CD14-positive monocyte (primary cell): ENCODE measurements around the gene EEF1AKMT3. TPM values are rescaled to one million over a fixed set of nuclear protein-coding genes. Genes with fewer than 3 reads are reported as not detected.
A peak's percentile ranks its signal among the peaks of the same experiment; 100 is the strongest.

Experiments
- DNase-seq, 3 donors: peaks; one replicate each; pipeline ENCODE4 v3.0.0-alpha.2; 2011 to 2022
- H2AFZ ChIP-seq: 2 replicates; pipeline ENCODE4 v1.6.0; 2012; ENCODE audit warnings: mild to moderate bottlenecking, low read depth, low read length, inconsistent platforms; ENCODE audit not compliant: insufficient read depth, poor library complexity, severe bottlenecking
- H3K27ac ChIP-seq, 2 donors: 1 replicate in 1 of 2; 2 replicates in 1 of 2; pipeline ENCODE4 v1.5.1; 2012 to 2013; ENCODE audit warnings: low read length in 2 of 2, control low read depth in 1 of 2, inconsistent platforms in 1 of 2, low read depth in 1 of 2, mild to moderate bottlenecking in 1 of 2
- H3K27me3 ChIP-seq, 2 donors: one replicate each; pipeline versions ENCODE4 v1.6.0 to v1.6.1; 2011 to 2013; ENCODE audit warnings: low read length in 2 of 2; ENCODE audit not compliant: control insufficient read depth in 2 of 2, insufficient read depth in 2 of 2
- H3K36me3 ChIP-seq, 2 donors: replicated peaks in 1 of 2; 1 replicate in 1 of 2; 2 replicates in 1 of 2; pipeline versions ENCODE4 v1.5.1 to v1.6.1; 2012 to 2013; ENCODE audit warnings: low read length in 2 of 2, control low read depth in 1 of 2, inconsistent platforms in 1 of 2, mild to moderate bottlenecking in 1 of 2; ENCODE audit not compliant: insufficient read depth in 2 of 2, control insufficient read depth in 1 of 2
- H3K4me1 ChIP-seq, 2 donors: 1 replicate in 1 of 2; 2 replicates in 1 of 2; pipeline versions ENCODE4 v1.5.1 to v1.6.1; 2012 to 2013; ENCODE audit warnings: low read length in 2 of 2, control low read depth in 1 of 2, inconsistent platforms in 1 of 2, mild to moderate bottlenecking in 1 of 2, moderate library complexity in 1 of 2; ENCODE audit not compliant: insufficient read depth in 2 of 2, control insufficient read depth in 1 of 2
- H3K4me2 ChIP-seq: replicated peaks from 2 replicates; pipeline ENCODE3; 2012; ENCODE audit warnings: low read length, moderate library complexity, mild to moderate bottlenecking; ENCODE audit not compliant: poor library complexity, severe bottlenecking; ENCODE audit errors: extremely low read depth
- H3K4me3 ChIP-seq, 3 experiments: fragments of 200-600 bp in 1 of 3; sonication (generic) in 1 of 3; replicated peaks in 1 of 3; 1 replicate in 2 of 3; 2 replicates in 1 of 3; pipeline ENCODE4 v1.5.1; 2011 to 2013; ENCODE audit warnings: low read length in 3 of 3, mild to moderate bottlenecking in 3 of 3, control low read depth in 2 of 3, low read depth in 2 of 3, inconsistent platforms in 1 of 3, moderate library complexity in 1 of 3
- H3K79me2 ChIP-seq: 2 replicates; pipeline ENCODE4 v1.6.0; 2012; ENCODE audit warnings: mild to moderate bottlenecking, control low read depth, inconsistent platforms, low read length, moderate library complexity; ENCODE audit not compliant: insufficient read depth
- H3K9ac ChIP-seq: 2 replicates; pipeline ENCODE4 v1.6.0; 2017; ENCODE audit warnings: low read length, mild to moderate bottlenecking; ENCODE audit not compliant: insufficient read depth, poor library complexity, severe bottlenecking
- H3K9me3 ChIP-seq, 2 donors: replicated peaks in 1 of 2; 1 replicate in 1 of 2; 2 replicates in 1 of 2; pipeline versions ENCODE4 v1.5.1 to v1.6.1; 2012 to 2013; ENCODE audit warnings: low read length in 2 of 2, control low read depth in 1 of 2; ENCODE audit not compliant: control insufficient read depth in 1 of 2, insufficient read depth in 1 of 2
- H4K20me1 ChIP-seq: 2 replicates; pipeline ENCODE4 v1.6.0; 2012; ENCODE audit warnings: mild to moderate bottlenecking, low read length, control low read depth, moderate library complexity; ENCODE audit not compliant: insufficient read depth
- H3K27ac Mint-ChIP-seq, 7 donors: one replicate each; pipeline ENCODE4 v1.8.0; 2020; ENCODE audit warnings: mild to moderate bottlenecking in 7 of 7, mixed read lengths in 7 of 7, moderate library complexity in 6 of 7, inconsistent platforms in 2 of 7
- H3K27me3 Mint-ChIP-seq, 3 donors: one replicate each; pipeline ENCODE4 v1.8.0; 2021 to 2022; ENCODE audit warnings: low read depth in 3 of 3, mild to moderate bottlenecking in 3 of 3, mixed read lengths in 3 of 3, moderate library complexity in 3 of 3, inconsistent platforms in 1 of 3
- H3K36me3 Mint-ChIP-seq, 2 donors: one replicate each; pipeline ENCODE4 v1.8.0; 2020; ENCODE audit warnings: mixed read lengths in 2 of 2, inconsistent platforms in 1 of 2, mild to moderate bottlenecking in 1 of 2
- H3K4me1 Mint-ChIP-seq: one replicate; pipeline ENCODE4 v1.8.0; 2020; ENCODE audit warnings: mild to moderate bottlenecking, mixed read lengths
- H3K4me3 Mint-ChIP-seq, 2 donors: one replicate each; pipeline ENCODE4 v1.8.0; 2020; ENCODE audit warnings: mild to moderate bottlenecking in 2 of 2, mixed read lengths in 2 of 2, moderate library complexity in 1 of 2
- H3K9me3 Mint-ChIP-seq, 7 donors: one replicate each; pipeline ENCODE4 v1.8.0; 2020 to 2022; ENCODE audit warnings: mixed read lengths in 7 of 7, mild to moderate bottlenecking in 6 of 7, moderate library complexity in 6 of 7, inconsistent platforms in 2 of 7
- CTCF ChIP-seq: fragments of 200-600 bp; IDR thresholded peaks from one replicate; pipeline ENCODE4 v1.8.0; 2022; ENCODE audit warnings: antibody characterized with exemption, mild to moderate bottlenecking
- WGBS: methylation state at CpG from one replicate; pipeline ENCODE4 v1.1.5; 2013; ENCODE audit warnings: missing lambda C conversion rate; ENCODE audit not compliant: insufficient coverage; 5-methylcytosine and 5-hydroxymethylcytosine counted together
- intact Hi-C, 2 donors: fragments of 100-400 bp; cut with micrococcal nuclease; formaldehyde crosslinking; loops; one replicate each; pipeline versions ENCODE4 v1.15.0 to v1.15.1; 2023
- polyA plus RNA-seq, 3 donors: library from polyadenylated mRNA; depleted of rRNA in 1 of 3; unstranded in 2 of 3; stranded (reverse) in 1 of 3; fragments of 300-500 nt in 2 of 3; fragments of >200 nt in 1 of 3; fragmentation: Illumina TruSeq in 2 of 3; gene quantifications; 1 replicate in 2 of 3; 2 replicates in 1 of 3; pipeline ENCODE4 v1.2.3, GENCODE V29; 2012 to 2021

EEF1AKMT3 gene
- polyA plus RNA-seq, 3 donors = 3.4 to 4.2 (median 3.4) TPM

GRCh38 chr12:57743769-57744168 lies 28.6 kb upstream of the EEF1AKMT3 start:
- Mint-ChIP-seq H3K4me1 (peaks cover 53% of the 10 kb centered on the region), H3K36me3 (peaks cover 19 to 24% of the 10 kb centered on the region in 2 donors), H3K4me3 (peak overlapping the region in 1 of 2 donors; percentile 89), H3K9me3 (no peaks in the 10 kb centered on the region), H3K27ac (peak overlapping the region; percentile 92 to 97 (median 96)), H3K27me3 (peaks cover 0 to 1% (median 0%) of the 10 kb centered on the region in 3 donors)
- intact Hi-C loops = loop anchor here in 1 of 2 donors (5.0 to 10.0 kb wide), 2 partner anchors 51 to 191 kb away; partner anchors contain the start of gene OS9
- Histone ChIP-seq H3K4me1 (peaks cover 40 to 47% of the 10 kb centered on the region in 2 donors), H3K27ac (peak overlapping the region in 1 of 2 donors; percentile 89), H3K4me2 (peak overlapping the region; percentile 86), H3K4me3 (peak overlapping the region in 1 of 3 experiments; percentile 84), H2AFZ (no peak overlapping the region), H4K20me1 (no peaks in the 10 kb centered on the region), H3K36me3 (peaks cover 11 to 25% of the 10 kb centered on the region in 2 donors), H3K9ac (no peak overlapping the region), H3K79me2 (peaks cover 26% of the 10 kb centered on the region), H3K9me3 (no peaks in the 10 kb centered on the region), H3K27me3 (no peaks in the 10 kb centered on the region)
- no peak for DNase-seq
- no CpG with 5 or more reads among the region's 2 CpGs for WGBS
- TF ChIP-seq CTCF = no peak

GRCh38 chr12:57744194-57744776 lies 28.1 kb upstream of the EEF1AKMT3 start:
- Mint-ChIP-seq H3K9me3 (no peaks in the 10 kb centered on the region), H3K4me1 (peaks cover 49% of the 10 kb centered on the region)
- peak overlapping the region; percentile 79 for H2AFZ ChIP-seq

More at GRCh38 chr12:57744194-57744776, 28.1 kb upstream of the EEF1AKMT3 start:
- Histone ChIP-seq H3K9me3 (no peaks in the 10 kb centered on the region), H3K27ac (peak overlapping the region; percentile 78 to 89), H3K36me3 (peaks cover 14 to 30% of the 10 kb centered on the region in 2 donors), H3K4me1 (peaks cover 40 to 47% of the 10 kb centered on the region in 2 donors), H3K27me3 (no peaks in the 10 kb centered on the region), H3K79me2 (peaks cover 22% of the 10 kb centered on the region), H4K20me1 (no peaks in the 10 kb centered on the region), H3K4me3 (peak overlapping the region; percentile 69 to 84 (median 81)), H3K9ac (peak overlapping the region; percentile 83), H3K4me2 (peak overlapping the region; percentile 86)
- peak overlapping the region; percentile 92 to 97 (median 96) for H3K27ac Mint-ChIP-seq
- H3K36me3 Mint-ChIP-seq = peaks cover 20 to 29% of the 10 kb centered on the region in 2 donors
- H3K27me3 Mint-ChIP-seq = peaks cover 0 to 1% (median 0%) of the 10 kb centered on the region in 3 donors
- intact Hi-C loops = loop anchor here in 1 of 2 donors (5.0 to 10.0 kb wide), 2 partner anchors 52 to 191 kb away; partner anchors contain the start of gene OS9
- WGBS = 7% methylated on average over 10 of the region's 21 CpGs
- H3K4me3 Mint-ChIP-seq = peak overlapping the region; percentile 89 to 93
- TF ChIP-seq CTCF = no peak
- DNase-seq = peak; percentile 65 to 91 (median 90)
